GM18517 (cell line): ENCODE measurements around the gene TBC1D22A.
"Not testable (repeated sequence)": the region's sequence is repeated elsewhere in the genome, so short reads cannot be mapped to it uniquely, and the experiment has no call there.

Source experiments
- ATAC-seq: cut with Tn5 transposase; IDR thresholded peaks from one replicate; pipeline ENCODE4 v1.9.1; 2021; ENCODE audit warnings: mild to moderate bottlenecking, moderate library complexity; ENCODE audit not compliant: unreplicated experiment

The TBC1D22A gene

DNA sequence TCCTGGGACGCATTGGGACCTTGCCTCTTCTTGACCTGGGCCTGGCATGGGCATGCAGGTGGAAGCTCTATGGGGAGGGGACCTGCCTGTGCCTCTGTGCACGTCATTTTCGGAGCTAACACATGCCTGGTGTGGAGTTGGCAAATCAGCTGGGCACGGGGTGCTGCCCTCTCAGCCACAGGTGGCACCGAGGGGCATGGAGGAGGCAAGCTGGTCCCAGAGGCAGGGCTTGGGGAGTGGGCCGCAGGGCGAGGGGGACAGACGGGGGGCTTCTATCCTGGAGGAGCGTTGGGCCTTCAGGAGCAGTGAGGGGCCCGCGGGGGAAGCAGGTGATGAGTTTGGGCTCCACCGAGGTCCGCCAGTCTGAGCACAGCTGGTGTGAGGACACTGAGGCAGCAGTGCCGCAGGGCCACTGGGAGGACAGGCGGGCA lies 362.0 kb downstream of the TBC1D22A start:
- no peak for ATAC-seq

- no peak for ATAC-seq
These were observed 362.5 kb downstream of the TBC1D22A start for GRCh38 chr22:47124961-47125360.

GRCh38 chr22:47125603-47126002 lies 363.2 kb downstream of the TBC1D22A start:
- ATAC-seq: no peak

GRCh38 chr22:47126344-47126811 lies 363.9 kb downstream of the TBC1D22A start:
- no peak for ATAC-seq

GRCh38 chr22:47127441-47127871 lies 365.0 kb downstream of the TBC1D22A start:
- ATAC-seq: no peak

DNA sequence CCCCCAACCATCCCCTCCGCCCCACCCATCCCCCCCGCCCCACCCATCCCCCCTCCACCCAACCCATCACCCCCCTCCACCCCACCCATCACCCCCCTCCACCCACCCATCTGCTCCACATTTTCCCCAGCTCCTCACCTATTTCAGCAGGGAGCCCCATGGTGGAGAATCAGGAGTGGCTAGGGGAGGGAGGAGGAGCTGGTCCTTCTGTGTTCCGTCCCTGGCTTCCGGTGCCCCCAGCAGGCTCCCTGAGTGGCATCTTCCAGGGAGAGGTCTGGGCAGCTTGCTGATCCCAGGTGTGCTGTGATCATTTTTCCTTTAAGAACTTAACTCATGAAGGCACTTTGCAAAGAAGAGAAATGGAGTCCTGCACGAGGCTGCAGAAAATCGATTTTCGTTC lies 365.8 kb downstream of the TBC1D22A start:
- no peak for ATAC-seq

DNA sequence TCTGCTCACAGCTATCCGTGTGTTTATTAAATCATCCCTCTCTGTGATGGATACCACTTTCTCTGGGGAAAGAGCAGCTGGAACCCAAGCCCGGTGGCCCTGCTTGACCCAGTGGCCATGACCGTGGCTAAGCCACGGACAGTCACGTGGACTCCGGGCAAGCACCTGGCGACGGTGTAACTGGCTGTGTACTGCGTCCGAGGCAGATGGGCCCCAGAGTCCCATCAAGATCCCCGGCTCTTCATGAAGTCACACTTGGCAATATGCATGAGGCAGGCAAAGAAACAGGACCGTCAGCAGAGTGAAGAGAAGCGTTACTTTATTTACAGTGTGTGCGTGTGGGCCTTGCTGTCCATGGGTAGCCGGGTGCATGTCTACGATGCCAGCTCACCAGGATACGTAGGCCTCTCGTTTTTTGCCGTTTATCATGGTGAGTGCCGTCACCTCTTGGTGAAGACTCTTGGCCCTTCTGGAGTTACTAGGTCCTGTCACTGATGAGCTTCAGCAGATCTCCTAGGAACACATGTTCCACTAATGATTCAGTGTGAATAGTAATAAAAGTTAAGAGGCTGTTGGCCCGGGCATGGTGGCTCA lies 366.3 kb downstream of the TBC1D22A start:
- no peak for ATAC-seq

- ATAC-seq: no peak
These were observed 367.6 kb downstream of the TBC1D22A start for GRCh38 chr22:47129902-47130635.

DNA sequence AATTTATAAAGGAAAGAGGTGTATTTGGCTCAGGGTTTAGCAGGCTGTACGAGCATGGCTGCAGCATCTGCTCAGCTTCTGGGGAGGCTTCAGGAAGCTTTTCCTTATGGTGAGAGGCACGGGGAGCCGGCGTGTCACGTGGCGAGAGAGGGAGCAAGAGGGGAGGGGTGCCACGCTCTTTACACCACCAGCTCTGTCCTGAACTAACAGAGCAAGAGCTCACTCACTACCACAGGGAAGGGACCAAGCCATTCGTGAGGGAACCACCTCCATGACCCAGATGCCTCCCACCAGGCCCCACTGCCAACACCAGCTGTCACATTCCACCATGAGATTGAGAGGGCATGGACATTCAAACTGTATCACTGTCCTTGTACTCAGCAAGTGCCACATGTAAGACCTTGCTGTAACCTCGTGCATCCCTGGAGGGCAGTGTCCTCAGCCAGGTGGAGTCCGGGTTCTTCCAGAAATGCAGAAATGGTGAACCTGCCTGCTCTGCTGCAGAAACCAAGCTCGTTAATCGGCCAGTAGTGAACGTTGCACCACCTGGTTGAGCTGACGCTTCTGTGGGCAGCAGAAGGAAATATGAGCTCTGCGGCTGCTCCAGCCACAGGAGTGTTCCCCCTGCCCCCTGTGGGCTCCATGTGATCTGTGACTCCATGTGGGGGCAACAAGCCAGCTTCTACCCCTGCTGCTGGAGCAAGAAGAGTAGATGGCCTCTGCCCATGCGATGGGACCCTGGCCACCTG lies 368.6 kb downstream of the TBC1D22A start:
- no peak for ATAC-seq

DNA sequence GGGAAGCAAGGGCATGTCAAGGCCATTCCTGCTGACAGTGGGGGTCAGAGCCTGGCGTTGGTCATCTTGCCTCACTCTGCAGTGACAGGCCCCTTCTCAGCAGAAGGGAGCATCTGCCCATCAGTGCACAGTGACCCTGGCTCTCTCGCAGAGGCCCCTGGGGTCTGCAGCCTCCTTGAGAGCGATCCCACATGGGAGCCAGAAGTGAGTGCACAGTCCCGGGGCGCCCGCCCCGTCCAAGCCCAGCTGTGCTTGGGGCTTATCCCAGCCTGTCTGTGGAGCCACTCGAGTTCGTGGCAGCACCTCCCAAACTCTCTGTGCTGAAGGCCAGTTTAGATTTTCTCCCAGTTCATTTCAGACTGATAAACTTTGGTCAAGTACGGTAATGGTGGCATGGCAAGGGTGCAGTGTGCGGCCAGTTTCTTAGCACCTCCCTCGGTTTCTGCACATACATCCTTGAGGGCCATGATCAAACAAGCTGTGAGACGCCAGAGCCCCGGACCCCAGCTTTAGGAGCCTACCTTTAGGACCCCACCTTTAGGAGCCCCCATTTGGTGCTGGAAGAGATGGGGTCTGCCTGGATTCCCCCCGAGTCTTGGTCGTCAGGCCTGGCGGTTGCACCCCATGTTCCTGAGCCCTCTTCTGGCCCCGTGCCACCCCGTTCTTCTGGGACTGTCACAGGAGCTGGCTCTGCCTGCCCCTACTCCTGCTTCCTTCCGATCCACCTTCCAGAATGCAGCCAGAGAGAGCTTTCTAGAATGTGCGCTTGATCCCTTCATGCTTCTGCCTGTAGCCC lies 369.4 kb downstream of the TBC1D22A start:
- no peak for ATAC-seq

GRCh38 chr22:47132428-47132825 lies 370.0 kb downstream of the TBC1D22A start:
- no peak for ATAC-seq

DNA sequence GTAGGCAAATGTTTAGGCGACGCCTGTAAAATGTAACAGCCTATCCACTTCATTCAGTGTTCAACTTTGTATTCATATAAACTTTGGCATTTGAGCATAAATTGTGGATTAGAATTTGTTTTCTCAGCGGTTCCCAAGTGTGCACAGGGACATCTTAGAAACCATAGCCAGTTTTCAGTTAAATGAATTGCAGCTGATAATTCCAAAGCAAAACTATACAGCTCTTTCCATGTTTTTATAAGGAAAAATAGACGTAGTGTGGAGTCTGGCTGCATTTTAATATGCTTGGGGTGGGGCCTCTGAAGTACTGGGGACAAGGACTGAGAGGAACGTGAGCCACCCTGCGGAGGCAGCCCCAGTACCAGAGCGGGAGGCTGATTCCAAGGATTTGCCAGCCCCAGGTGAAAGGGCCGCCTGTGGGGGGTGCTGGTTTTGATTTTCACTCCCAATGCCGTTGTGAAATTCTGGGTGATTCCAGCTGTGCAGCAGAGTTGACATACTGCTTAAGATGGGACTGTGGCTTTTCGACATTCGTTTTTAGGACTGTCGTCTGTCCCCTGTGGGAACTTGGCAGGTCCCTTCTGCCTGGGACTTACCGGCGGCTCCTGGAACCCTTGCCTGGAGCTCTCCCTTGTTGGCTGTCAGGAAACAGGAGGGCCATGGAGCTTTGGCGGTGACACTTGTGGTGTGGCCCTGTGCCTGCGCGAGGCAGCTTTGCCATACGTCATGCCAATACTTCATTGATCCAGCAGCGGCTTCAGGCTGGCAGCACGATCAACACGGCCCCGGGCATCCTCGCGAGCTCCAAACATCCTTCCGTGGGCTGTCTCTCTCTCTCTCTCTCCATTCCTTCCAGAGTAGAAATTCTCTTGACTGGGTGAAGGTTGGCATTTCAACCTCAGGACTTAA lies 370.9 kb downstream of the TBC1D22A start:
- no peak for ATAC-seq

GRCh38 chr22:47134222-47134621 lies 371.8 kb downstream of the TBC1D22A start:
- no peak for ATAC-seq

GRCh38 chr22:47135338-47135737 lies 372.9 kb downstream of the TBC1D22A start:
- ATAC-seq: no peak

GRCh38 chr22:47136050-47136449 lies 373.6 kb downstream of the TBC1D22A start:
- no peak for ATAC-seq

DNA sequence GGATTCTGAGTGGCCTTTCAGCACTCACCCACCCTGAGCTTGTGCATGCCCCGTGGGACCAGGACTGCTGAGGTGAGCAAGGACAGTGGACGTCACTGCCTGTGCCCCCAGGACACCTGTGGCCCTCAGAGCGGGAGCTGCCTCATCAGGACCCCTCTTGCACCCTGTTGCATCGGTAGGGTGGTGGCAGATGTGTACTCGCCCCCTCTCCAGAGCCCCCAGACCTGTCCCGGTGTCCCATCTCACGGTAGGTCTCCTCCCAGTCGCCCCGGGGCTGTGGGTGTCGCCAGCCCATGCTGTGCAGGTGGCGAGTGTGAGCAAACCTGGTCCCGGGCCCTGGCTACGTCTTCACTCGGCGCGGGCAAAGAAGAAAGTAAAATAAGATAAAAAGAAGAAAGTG lies 374.2 kb downstream of the TBC1D22A start:
- ATAC-seq: no peak

DNA sequence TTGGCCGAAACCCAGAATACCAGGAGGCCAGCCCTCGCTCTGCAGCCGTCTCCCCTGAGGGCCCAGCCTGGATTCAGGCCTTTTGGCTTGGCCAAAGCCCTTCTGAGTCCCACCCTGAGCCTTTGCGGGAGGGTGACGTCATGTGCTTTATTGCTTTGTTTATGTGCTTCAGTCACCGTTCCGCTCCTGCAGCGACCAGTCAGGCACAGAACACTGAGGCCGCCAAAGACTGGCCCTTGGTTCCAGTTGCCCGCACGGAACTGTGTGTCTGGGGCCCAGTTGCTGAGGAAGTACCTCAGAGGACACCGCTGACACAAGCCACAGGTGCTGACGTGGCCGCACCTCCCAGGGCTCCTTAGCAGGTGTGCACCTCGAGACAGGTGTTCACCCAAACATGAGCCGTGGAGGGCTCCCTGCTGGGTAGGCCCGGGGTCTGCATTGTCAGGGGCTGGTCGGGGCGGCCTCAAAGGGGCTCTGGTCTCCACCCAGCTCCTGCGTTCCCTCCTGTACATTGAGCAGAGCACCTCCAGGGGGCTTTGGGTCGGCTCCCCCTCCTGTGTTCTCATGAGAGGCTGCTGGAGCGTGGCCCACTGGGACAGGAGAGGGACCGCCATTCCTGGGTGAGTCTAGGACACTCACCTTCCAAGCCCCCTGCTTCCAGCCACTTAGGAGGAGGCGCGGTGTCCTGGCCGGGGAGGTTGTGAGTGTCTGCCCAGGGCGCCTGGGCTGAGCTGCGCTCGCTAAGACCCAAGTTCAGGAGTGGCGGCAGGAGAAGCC lies 376.8 kb downstream of the TBC1D22A start:
- ATAC-seq: no peak

GRCh38 chr22:47139790-47140119 lies 377.3 kb downstream of the TBC1D22A start:
- no peak for ATAC-seq

DNA sequence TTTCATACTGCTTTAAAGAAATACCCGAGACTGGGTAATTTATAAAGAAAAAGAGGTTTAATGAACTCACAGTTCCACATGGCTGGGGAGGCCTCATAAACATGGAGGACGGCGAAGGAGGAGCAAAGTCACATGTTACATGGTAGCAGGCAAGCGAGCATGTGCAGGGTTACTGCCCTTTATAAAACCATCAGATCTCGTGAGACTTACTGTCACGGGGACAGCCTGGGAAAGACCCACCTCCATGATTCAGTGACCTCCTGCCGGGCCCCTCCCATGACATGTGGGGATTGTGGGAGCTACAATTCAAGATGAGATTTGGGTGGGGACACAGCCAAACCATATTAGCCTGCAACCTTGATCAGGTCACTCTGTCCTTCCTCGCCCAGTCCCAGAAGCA lies 378.5 kb downstream of the TBC1D22A start:
- not testable (repeated sequence) for ATAC-seq
